Neural cell (in vitro differentiated cells): ENCODE measurements around the gene ZNF79.

Experiments
- EP300 ChIP-seq: fragments of 450-650 bp; conservative IDR thresholded peaks from 2 replicates; pipeline ENCODE4 v1.6.1; 2014; ENCODE audit warnings: antibody characterized with exemption, mild to moderate bottlenecking, moderate library complexity; ENCODE audit not compliant: poor library complexity, severe bottlenecking
- EZH2 ChIP-seq: fragments of 200-600, 300-800 bp; shearing (Covaris generic), sonication (generic); IDR thresholded peaks from 2 replicates; pipeline ENCODE4 v1.6.1; 2014; ENCODE audit warnings: antibody characterized with exemption, low read length, borderline replicate concordance, mild to moderate bottlenecking; ENCODE audit not compliant: insufficient read depth, poor library complexity, severe bottlenecking
- RAD21 ChIP-seq: fragments of 450-650 bp; conservative IDR thresholded peaks from 2 replicates; pipeline ENCODE4 v1.6.1; 2014; ENCODE audit warnings: antibody characterized with exemption, mild to moderate bottlenecking, moderate library complexity
- REST ChIP-seq: IDR thresholded peaks from 2 replicates; pipeline ENCODE4 v1.6.1; 2012; ENCODE audit warnings: borderline replicate concordance
- TF ChIP-seq, protein P1 (sequence below): fragments of 450-650 bp; IDR thresholded peaks from 2 replicates; pipeline ENCODE4 v1.5.1; 2014; ENCODE audit warnings: antibody characterized with exemption, mild to moderate bottlenecking, moderate library complexity; ENCODE audit not compliant: poor library complexity, severe bottlenecking

DNA sequence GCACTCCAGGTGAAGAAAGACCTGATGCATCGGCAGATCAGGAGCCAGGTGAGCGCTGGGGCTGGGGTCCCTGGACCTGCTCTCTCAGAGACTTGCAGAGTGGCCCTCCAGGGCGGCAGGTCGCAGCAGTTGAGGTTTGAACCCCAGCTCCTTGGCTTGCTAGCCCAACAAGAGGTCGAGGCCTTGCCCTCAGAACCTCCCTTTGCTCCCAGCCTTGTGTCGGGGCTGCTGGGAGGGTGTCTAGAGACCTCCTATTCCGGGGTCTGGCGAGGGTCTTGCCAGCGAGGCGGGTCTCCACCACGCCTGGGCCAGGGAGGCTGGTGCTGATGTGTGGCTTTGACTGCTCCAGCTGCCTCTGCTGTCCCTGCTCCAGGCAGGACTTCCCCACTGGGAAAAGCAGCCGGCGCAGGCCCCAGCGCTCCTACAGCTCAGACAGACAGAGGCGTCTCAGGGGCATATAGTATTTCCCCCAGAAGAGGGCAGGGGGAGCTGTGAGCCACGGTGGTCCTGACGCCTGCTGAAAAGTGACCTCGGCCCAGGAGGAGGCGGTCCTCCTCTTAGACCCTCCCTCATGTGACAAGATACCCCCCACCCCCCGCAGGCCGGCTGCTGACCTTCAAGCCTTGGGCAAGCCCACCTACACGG lies 65.4 kb downstream of the ZNF79 start:
- TF ChIP-seq RAD21 (no peak), REST (no peak), EP300 (no peak), EZH2 (no peak)
- TF ChIP-seq, protein P1, sequence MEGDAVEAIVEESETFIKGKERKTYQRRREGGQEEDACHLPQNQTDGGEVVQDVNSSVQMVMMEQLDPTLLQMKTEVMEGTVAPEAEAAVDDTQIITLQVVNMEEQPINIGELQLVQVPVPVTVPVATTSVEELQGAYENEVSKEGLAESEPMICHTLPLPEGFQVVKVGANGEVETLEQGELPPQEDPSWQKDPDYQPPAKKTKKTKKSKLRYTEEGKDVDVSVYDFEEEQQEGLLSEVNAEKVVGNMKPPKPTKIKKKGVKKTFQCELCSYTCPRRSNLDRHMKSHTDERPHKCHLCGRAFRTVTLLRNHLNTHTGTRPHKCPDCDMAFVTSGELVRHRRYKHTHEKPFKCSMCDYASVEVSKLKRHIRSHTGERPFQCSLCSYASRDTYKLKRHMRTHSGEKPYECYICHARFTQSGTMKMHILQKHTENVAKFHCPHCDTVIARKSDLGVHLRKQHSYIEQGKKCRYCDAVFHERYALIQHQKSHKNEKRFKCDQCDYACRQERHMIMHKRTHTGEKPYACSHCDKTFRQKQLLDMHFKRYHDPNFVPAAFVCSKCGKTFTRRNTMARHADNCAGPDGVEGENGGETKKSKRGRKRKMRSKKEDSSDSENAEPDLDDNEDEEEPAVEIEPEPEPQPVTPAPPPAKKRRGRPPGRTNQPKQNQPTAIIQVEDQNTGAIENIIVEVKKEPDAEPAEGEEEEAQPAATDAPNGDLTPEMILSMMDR = no peak
